22Rv1 (cell line): ENCODE data around the gene POLR2H.

ENCODE experiments used
- H3K27ac ChIP-seq: fragments of 450-650 bp; 2 replicates; pipeline ENCODE4 v1.5.1; 2017
- ZFX ChIP-seq: fragments of 450-650 bp; IDR thresholded peaks from 2 replicates; pipeline ENCODE4 v1.6.1; 2017; ENCODE audit warnings: antibody characterized with exemption, borderline replicate concordance
- TF ChIP-seq, protein P1 (sequence below): fragments of 450-650 bp; IDR thresholded peaks from 2 replicates; pipeline ENCODE4 v1.5.1; 2017; ENCODE audit warnings: mild to moderate bottlenecking

POLR2H gene

DNA sequence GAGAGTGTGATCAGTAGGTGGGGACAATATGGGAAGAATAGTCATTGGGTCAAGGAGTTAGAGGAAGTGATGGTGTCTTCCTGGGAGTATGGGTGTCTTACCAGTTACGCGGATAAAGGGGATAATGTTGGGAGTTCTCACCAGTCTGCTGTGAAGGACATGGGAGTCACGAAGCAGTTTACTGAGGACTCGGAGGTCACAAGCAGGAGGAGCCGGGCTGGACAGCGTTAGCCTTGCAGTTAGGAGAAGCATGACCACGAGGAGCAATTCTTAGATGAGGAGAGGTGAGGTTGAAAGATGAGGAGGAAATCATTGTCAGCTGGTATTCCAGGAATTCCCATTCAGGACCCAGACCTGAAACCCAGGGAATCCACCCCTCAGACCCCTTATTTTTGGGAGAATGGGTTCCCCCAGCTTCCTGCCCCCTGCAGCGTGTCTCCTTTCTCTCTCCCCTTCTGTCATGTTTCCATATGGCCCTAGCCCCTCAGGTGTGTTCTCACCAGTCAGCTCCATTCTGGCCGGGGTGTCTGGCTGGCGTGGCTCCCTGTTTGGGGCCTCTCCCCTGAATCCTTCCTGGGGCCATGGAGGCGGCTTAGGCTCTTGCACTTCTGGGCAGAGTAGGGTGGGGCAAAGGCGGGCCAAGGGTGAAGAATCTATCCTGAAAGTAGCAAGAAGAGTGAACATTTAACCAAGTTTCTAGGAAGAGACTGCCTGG lies 14.4 kb downstream of the POLR2H start:
- H3K27ac ChIP-seq = no peak overlapping the region
- no peak for TF ChIP-seq ZFX
- TF ChIP-seq, protein P1, sequence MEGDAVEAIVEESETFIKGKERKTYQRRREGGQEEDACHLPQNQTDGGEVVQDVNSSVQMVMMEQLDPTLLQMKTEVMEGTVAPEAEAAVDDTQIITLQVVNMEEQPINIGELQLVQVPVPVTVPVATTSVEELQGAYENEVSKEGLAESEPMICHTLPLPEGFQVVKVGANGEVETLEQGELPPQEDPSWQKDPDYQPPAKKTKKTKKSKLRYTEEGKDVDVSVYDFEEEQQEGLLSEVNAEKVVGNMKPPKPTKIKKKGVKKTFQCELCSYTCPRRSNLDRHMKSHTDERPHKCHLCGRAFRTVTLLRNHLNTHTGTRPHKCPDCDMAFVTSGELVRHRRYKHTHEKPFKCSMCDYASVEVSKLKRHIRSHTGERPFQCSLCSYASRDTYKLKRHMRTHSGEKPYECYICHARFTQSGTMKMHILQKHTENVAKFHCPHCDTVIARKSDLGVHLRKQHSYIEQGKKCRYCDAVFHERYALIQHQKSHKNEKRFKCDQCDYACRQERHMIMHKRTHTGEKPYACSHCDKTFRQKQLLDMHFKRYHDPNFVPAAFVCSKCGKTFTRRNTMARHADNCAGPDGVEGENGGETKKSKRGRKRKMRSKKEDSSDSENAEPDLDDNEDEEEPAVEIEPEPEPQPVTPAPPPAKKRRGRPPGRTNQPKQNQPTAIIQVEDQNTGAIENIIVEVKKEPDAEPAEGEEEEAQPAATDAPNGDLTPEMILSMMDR = no peak

DNA sequence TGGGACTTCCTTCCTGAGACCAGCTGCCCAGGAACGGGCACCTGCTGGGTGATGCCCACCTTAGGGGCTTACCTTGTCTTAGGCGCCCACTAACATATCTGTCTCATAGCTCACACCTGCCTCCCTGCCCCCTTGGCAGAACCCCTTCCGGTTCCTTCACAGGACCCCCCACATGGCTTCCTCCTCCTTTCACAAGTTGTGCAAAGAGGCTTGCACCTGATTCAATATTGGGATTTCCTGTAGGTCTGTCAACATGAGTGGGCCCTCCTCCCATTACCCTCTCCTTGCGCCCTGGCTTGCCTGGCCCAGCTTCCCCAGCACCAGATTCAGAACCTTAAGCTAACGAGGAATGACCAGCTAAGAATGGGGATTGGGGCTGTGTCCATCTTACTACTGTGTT lies 15.9 kb downstream of the POLR2H start:
- TF ChIP-seq, protein P1 = no peak
- TF ChIP-seq ZFX = no peak
- H3K27ac ChIP-seq = no peak overlapping the region

- no peak within 1 kb of the TSS for H3K27ac ChIP-seq
- TF ChIP-seq, protein P1 = no peak
- TF ChIP-seq ZFX = no peak
These were observed 16.5 kb downstream of the POLR2H start, which contains the start of gene THPO for GRCh38 chr3:184377882-184378445. THPO (minus strand) TSS chr3:184378207; CDS start chr3:184376259, 1,948 bp downstream.

DNA sequence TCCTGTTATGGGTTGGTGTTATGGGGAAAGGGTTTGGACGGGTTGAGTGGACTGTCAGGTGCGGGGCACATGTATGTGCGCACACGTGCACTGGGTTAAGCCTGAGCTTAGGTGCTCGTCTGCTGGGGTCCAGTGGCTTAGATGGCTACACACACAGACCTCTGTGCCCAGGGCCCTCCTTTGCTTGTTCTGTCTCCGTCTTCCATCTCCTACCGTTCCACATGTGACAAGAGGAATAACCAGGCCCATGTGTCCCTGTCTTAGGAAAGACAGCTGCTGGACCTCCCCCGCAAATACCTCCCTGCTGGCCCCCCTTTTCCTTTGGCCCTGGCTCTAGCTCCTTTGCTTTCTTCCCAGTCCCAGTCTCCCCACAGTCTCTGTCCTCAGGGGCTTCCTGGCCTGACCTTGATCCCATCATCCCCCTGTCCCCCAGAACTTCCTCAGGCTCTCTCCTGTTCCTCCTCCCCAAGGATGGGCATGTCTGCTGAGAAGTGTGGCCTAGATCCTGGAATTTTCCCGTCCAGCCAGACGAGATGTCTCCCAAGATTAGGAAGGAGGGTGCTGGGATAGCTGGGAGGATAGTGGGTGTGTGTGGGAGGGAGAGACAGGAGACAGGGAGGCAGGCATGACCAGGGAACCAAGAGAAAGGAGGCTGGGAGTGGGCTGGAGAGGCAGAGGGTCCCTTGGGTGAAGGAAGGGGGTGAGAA lies 17.3 kb downstream of the POLR2H start:
- no peak overlapping the region for H3K27ac ChIP-seq
- TF ChIP-seq ZFX = no peak

DNA sequence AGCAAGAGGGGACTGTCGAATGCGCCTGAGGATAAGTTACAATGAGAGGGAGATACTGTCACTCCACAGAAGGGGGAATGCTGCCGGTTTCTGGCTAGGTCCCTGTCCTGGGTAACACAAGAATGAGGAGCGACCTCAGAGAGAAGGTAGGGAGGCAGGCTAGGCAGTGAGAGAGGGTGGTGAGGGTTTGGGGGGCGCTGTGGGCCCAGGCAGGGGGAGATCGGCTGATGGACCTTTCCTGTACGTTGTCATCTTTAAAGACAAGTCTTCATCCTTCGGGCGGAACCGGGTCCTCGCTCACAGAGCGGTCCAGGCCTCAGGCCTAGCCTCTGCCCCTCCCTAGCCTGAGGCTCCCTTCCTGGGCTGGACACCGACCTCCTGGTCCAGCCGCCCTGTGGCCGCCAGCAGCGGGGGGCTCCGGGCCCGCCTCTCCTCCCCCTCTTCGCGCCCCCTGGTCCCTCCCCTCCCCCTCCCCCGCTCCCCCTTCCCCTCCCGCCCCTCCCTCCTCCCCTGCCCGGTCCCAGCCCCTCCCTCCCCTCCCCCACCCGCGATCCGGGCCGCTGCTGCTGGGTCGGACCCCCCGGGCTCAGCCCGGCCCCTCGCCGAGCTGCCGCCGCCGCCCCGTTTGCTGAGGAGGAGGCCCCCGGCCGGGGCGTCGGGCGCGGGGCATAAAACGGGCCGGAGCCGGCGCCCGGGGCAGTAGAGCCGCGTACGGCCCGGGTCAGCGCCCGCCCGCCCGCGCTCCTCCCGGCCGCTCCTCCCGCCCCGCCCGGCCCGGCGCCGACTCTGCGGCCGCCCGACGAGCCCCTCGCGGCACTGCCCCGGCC lies 18.1 kb downstream of the POLR2H start, which contains the start of gene CHRD:
Gene CHRD, plus strand, starts transcription at position 697 of the 827 bp plus-strand sequence. CDS start 265 bp downstream, outside the sequence.
- no peak for TF ChIP-seq ZFX
- TF ChIP-seq, protein P1 = no peak
- no peak within 1 kb of the TSS for H3K27ac ChIP-seq

DNA sequence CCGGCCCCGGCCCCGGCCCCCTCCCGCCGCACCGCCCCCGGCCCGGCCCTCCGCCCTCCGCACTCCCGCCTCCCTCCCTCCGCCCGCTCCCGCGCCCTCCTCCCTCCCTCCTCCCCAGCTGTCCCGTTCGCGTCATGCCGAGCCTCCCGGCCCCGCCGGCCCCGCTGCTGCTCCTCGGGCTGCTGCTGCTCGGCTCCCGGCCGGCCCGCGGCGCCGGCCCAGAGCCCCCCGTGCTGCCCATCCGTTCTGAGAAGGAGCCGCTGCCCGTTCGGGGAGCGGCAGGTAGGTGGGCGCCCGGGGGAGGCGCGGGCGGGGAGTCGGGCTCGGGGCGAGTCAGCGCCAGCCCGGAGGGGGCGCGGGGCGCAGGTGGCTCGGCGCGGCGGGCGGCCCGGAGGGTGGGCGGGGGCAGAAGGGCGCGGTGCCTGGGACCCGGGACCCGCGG lies 18.7 kb downstream of the POLR2H start:
- no peak overlapping the region for H3K27ac ChIP-seq
- no peak for TF ChIP-seq ZFX
- TF ChIP-seq, protein P1 = no peak

- H3K27ac ChIP-seq = no peak overlapping the region
- no peak for TF ChIP-seq ZFX
- TF ChIP-seq, protein P1 = no peak
These were observed 19.2 kb downstream of the POLR2H start for GRCh38 chr3:184380627-184381260.
